HepG2 (cell line): ENCODE data around the gene GYS2. TPM values are rescaled to one million over a fixed set of nuclear protein-coding genes. Genes with fewer than 3 reads are reported as not detected.

Source experiments
- BHLHE40 ChIP-seq: IDR thresholded peaks from 2 replicates; pipeline ENCODE4 v1.6.1; 2011; ENCODE audit warnings: low read length, improper control_type of control experiment
- CEBPG ChIP-seq: IDR thresholded peaks from 2 replicates; pipeline ENCODE4 v1.6.1; 2016
- FOXJ3 ChIP-seq: sonication (generic); formaldehyde crosslinking; IDR thresholded peaks from 2 replicates; pipeline ENCODE4 v1.4.0; 2020; ENCODE audit warnings: missing genetic modification reagents, mild to moderate bottlenecking, borderline replicate concordance
- GABPA ChIP-seq, 2 experiments: IDR thresholded peaks; 2 replicates each; pipeline ENCODE4 v1.6.1; 2011 to 2016; ENCODE audit warnings: low read depth in 2 of 2, low read length in 1 of 2, missing biosample characterization in 1 of 2, missing genetic modification characterization in 1 of 2
- GATAD2A ChIP-seq: IDR thresholded peaks from 2 replicates; pipeline ENCODE4 v1.6.1; 2016
- HCFC1 ChIP-seq: fragments of 150-350 bp; IDR thresholded peaks from 2 replicates; pipeline ENCODE4 v1.6.1; 2014; ENCODE audit warnings: low read depth, low read length
- KAT2B ChIP-seq: fragments of 150-350 bp; IDR thresholded peaks from 2 replicates; pipeline ENCODE4 v1.6.1; 2014; ENCODE audit warnings: low read depth, low read length, borderline replicate concordance
- ONECUT2 ChIP-seq: sonication (generic); formaldehyde crosslinking; IDR thresholded peaks from 2 replicates; pipeline ENCODE4 v1.4.0; 2020; ENCODE audit warnings: missing genetic modification reagents
- POGZ ChIP-seq: sonication (generic); formaldehyde crosslinking; IDR thresholded peaks from 2 replicates; pipeline ENCODE4 v1.4.0; 2020; ENCODE audit warnings: mild to moderate bottlenecking, missing genetic modification reagents
- PTBP1 ChIP-seq: fragments of 200-400 bp; formaldehyde crosslinking; IDR thresholded peaks from 2 replicates; pipeline ENCODE4 v1.6.1; 2018; ENCODE audit warnings: low read length, low read depth; ENCODE audit not compliant: poor library complexity, severe bottlenecking
- SYNCRIP ChIP-seq: fragments of 200-400 bp; formaldehyde crosslinking; IDR thresholded peaks from 2 replicates; pipeline ENCODE4 v1.6.1; 2018; ENCODE audit warnings: mild to moderate bottlenecking, low read depth, low read length; ENCODE audit not compliant: insufficient read depth
- TCF7 ChIP-seq: sonication (generic); IDR thresholded peaks from 2 replicates; pipeline ENCODE4 v1.6.1; 2016; ENCODE audit warnings: antibody characterized with exemption, low read depth
- TCF7L2 ChIP-seq: IDR thresholded peaks from 2 replicates; pipeline ENCODE4 v1.6.1; 2011; ENCODE audit warnings: mild to moderate bottlenecking, low read depth, low read length, moderate library complexity
- TFAP4 ChIP-seq: sonication (generic); IDR thresholded peaks from 2 replicates; pipeline ENCODE4 v1.6.1; 2016; ENCODE audit warnings: low read depth, borderline replicate concordance
- TGIF2 ChIP-seq: IDR thresholded peaks from 2 replicates; pipeline ENCODE4 v1.6.1; 2016; ENCODE audit warnings: control low read depth, missing compliant biosample characterization
- THAP11 ChIP-seq: IDR thresholded peaks from 2 replicates; pipeline ENCODE4 v1.6.1; 2016; ENCODE audit warnings: missing biosample characterization, missing genetic modification reagents
- ZEB1 ChIP-seq: IDR thresholded peaks from 2 replicates; pipeline ENCODE4 v1.6.1; 2012; ENCODE audit warnings: mild to moderate bottlenecking, low read depth, inconsistent platforms; ENCODE audit not compliant: insufficient replicate concordance
- ZFP36L2 ChIP-seq: sonication (generic); formaldehyde crosslinking; IDR thresholded peaks from 2 replicates; pipeline ENCODE4 v1.4.0; 2020; ENCODE audit warnings: missing genetic modification reagents
- ZNF740 ChIP-seq: sonication (generic); formaldehyde crosslinking; IDR thresholded peaks from 2 replicates; pipeline ENCODE4 v1.4.0; 2020; ENCODE audit warnings: missing genetic modification reagents
- ZNF790 ChIP-seq: sonication (generic); formaldehyde crosslinking; IDR thresholded peaks from 2 replicates; pipeline ENCODE4 v1.8.0; 2022; ENCODE audit warnings: missing genetic modification reagents, mild to moderate bottlenecking, borderline replicate concordance
- polyA plus RNA-seq, 8 experiments: library from polyadenylated mRNA; depleted of rRNA in 3 of 8; stranded (reverse) in 7 of 8; unstranded in 1 of 8; fragments of >200 nt; fragmentation: Illumina TruSeq in 4 of 8; extraction: Trizol in 4 of 8; gene quantifications; 2 replicates each; pipeline versions ENCODE4 v1.2.1 to v1.2.3, GENCODE V29; 2011 to 2016; ENCODE audit warnings: low read depth in 4 of 8, missing spikeins in 1 of 8, mixed read lengths in 1 of 8; ENCODE audit not compliant: insufficient read depth in 1 of 8
- total RNA-seq, 5 experiments: library from RNA; depleted of rRNA; stranded (reverse); fragments of >200 nt; fragmentation: Illumina TruSeq; extraction: Trizol; gene quantifications; 2 replicates each; pipeline ENCODE4 v1.2.3, GENCODE V29; 2016; ENCODE audit warnings: low read depth in 1 of 5
- TF ChIP-seq, protein P1 (sequence below): sonication (generic); formaldehyde crosslinking; IDR thresholded peaks from 2 replicates; pipeline ENCODE4 v1.4.0; 2020; ENCODE audit warnings: missing genetic modification reagents, borderline replicate concordance
- TF ChIP-seq, protein P2 (sequence below): sonication (generic); formaldehyde crosslinking; IDR thresholded peaks from 2 replicates; pipeline ENCODE4 v1.5.1; 2020; ENCODE audit warnings: mild to moderate bottlenecking, missing genetic modification reagents, borderline replicate concordance

The GYS2 gene
- total and polyA plus RNA-seq, 2 of the 13 experiments (the other 11 are each of a cell fraction or from before 2014, with no cell fraction given): not detected

DNA sequence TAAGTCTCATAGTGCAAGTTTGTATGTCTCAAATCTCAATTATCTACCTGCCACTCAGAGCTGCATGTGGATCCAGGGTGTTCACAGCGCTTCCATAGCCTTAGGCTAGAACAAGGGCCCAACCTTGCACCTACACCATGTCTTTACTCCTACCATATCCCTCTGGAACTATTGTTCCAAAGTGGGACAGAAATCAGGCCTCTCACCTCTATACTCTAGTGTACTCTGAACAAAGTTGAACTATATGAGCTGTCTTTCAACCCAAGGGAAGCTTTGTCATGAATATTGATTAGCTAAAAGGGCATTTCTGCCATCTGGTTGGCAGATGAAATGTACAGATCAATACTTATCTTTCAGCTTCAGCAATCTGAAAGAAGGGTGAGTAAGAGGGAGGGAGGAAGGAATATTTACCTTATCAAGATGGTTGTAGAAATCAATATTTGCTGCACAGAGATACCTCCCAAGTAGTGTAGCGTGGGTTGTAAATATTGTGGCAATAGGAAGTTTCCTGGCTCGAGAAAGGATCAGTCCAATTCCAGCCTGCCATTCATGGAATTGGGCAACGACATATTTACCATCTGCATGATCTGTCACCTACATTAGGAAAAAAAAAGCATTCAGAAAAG lies 30.8 kb downstream of the GYS2 start (continued):
- peak; percentile 73 for TF ChIP-seq ONECUT2 (CRISPR knock-in tag)
- TF ChIP-seq, protein P1, sequence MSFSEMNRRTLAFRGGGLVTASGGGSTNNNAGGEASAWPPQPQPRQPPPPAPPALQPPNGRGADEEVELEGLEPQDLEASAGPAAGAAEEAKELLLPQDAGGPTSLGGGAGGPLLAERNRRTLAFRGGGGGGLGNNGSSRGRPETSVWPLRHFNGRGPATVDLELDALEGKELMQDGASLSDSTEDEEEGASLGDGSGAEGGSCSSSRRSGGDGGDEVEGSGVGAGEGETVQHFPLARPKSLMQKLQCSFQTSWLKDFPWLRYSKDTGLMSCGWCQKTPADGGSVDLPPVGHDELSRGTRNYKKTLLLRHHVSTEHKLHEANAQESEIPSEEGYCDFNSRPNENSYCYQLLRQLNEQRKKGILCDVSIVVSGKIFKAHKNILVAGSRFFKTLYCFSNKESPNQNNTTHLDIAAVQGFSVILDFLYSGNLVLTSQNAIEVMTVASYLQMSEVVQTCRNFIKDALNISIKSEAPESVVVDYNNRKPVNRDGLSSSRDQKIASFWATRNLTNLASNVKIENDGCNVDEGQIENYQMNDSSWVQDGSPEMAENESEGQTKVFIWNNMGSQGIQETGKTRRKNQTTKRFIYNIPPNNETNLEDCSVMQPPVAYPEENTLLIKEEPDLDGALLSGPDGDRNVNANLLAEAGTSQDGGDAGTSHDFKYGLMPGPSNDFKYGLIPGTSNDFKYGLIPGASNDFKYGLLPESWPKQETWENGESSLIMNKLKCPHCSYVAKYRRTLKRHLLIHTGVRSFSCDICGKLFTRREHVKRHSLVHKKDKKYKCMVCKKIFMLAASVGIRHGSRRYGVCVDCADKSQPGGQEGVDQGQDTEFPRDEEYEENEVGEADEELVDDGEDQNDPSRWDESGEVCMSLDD (CRISPR knock-in tag): no peak
- TF ChIP-seq GABPA (IDR thresholded peaks at IDR 0.05; ENCODE audit: low read depth, low read length): no peak
- TF ChIP-seq GABPA (CRISPR knock-in tag; IDR thresholded peaks at IDR 0.05; ENCODE audit: low read depth): no peak
- no peak for TF ChIP-seq HCFC1
- 0 out of 2 replicates have a peak, but pooled peaks have one; percentile 25 for TF ChIP-seq POGZ (CRISPR knock-in tag)
- no peak for TF ChIP-seq SYNCRIP
- TF ChIP-seq TGIF2 (CRISPR knock-in tag): no peak
- no peak for TF ChIP-seq BHLHE40
- TF ChIP-seq THAP11: 0 out of 2 replicates have a peak, but pooled peaks have one; percentile 10
- no peak for TF ChIP-seq ZNF790
- no peak for TF ChIP-seq ZFP36L2 (CRISPR knock-in tag)
- no peak for TF ChIP-seq ZNF740 (CRISPR knock-in tag)
- no peak for TF ChIP-seq TFAP4
- TF ChIP-seq CEBPG (CRISPR knock-in tag): 0 out of 2 replicates have a peak, but pooled peaks have one; percentile 16
- TF ChIP-seq, protein P2, sequence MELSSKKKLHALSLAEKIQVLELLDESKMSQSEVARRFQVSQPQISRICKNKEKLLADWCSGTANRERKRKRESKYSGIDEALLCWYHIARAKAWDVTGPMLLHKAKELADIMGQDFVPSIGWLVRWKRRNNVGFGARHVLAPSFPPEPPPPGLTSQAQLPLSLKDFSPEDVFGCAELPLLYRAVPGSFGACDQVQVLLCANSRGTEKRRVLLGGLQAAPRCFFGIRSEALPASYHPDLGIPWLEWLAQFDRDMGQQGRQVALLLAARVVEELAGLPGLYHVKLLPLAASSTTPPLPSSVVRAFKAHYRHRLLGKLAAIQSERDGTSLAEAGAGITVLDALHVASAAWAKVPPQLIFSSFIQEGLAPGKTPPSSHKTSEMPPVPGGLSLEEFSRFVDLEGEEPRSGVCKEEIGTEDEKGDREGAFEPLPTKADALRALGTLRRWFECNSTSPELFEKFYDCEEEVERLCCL (CRISPR knock-in tag): no peak
- peak; percentile 70 for TF ChIP-seq GATAD2A (CRISPR knock-in tag)
- TF ChIP-seq TCF7: peak; percentile 11; the same call in 1 of the 2 replicates
- 0 out of 2 replicates have a peak, but pooled peaks have one; percentile 27 for TF ChIP-seq FOXJ3 (CRISPR knock-in tag)
- peak; percentile 94 for TF ChIP-seq KAT2B
- TF ChIP-seq TCF7L2: no peak
- TF ChIP-seq ZEB1: no peak
- no peak for TF ChIP-seq PTBP1
